ENCODE results near the gene RUFY2. TPM values are rescaled to one million over a fixed set of nuclear protein-coding genes. Genes with fewer than 3 reads are reported as not detected.
A peak's percentile ranks its signal among the peaks of the same experiment; 100 is the strongest.

RUFY2 gene
- total RNA-seq, 1 donor from 2014 or later: 23.1 TPM

DNA sequence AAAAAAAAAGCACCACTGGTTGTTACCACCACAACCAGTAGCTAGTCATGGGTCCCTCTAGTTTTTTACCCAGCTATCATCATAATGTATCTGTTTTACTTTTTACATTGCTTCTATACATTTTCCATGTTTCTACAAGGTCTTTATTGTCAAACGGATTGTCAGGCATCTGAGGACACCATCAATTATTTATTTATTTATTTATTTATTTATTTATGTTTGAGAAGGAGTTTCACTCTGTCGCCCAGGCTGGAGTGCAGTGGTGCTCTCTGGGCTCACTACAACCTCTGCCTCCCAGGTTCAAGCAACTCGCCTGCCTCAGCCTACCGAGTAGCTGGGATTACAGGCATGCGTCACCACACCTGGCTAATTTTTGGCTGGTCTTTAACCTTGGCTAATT is 104.2 kb downstream of the RUFY2 start:
- Histone ChIP-seq H3K4me3 (no peak overlapping the region), H3K4me1 (no peaks in the 10 kb centered on the region), H3K27ac (no peak overlapping the region), H3K9me3 (no peaks in the 10 kb centered on the region), H3K36me3 (no peaks in the 10 kb centered on the region), H3K27me3 (no peaks in the 10 kb centered on the region)
- intact Hi-C loops (cut with DNase I): loop anchor here (10.0 kb wide), 1 partner anchor 88 kb away; no protein-coding TSS in a partner anchor
- TF ChIP-seq, protein P1, sequence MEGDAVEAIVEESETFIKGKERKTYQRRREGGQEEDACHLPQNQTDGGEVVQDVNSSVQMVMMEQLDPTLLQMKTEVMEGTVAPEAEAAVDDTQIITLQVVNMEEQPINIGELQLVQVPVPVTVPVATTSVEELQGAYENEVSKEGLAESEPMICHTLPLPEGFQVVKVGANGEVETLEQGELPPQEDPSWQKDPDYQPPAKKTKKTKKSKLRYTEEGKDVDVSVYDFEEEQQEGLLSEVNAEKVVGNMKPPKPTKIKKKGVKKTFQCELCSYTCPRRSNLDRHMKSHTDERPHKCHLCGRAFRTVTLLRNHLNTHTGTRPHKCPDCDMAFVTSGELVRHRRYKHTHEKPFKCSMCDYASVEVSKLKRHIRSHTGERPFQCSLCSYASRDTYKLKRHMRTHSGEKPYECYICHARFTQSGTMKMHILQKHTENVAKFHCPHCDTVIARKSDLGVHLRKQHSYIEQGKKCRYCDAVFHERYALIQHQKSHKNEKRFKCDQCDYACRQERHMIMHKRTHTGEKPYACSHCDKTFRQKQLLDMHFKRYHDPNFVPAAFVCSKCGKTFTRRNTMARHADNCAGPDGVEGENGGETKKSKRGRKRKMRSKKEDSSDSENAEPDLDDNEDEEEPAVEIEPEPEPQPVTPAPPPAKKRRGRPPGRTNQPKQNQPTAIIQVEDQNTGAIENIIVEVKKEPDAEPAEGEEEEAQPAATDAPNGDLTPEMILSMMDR (IDR thresholded peaks at IDR 0.05): no peak
- DNase-seq (no peak), ATAC-seq (no peak)

- H3K4me1 ChIP-seq: no peaks in the 10 kb centered on the region
- no peaks in the 10 kb centered on the region for H3K36me3 ChIP-seq
- intact Hi-C loops (cut with DNase I): loop anchor here (10.0 kb wide), 1 partner anchor 88 kb away; no protein-coding TSS in a partner anchor
- DNase-seq: no peak
- ATAC-seq: no peak
- H3K4me3 ChIP-seq: no peak overlapping the region
- no peaks in the 10 kb centered on the region for H3K9me3 ChIP-seq
- TF ChIP-seq, protein P1 (IDR thresholded peaks at IDR 0.05): no peak
- no peaks in the 10 kb centered on the region for H3K27me3 ChIP-seq
- no peak overlapping the region for H3K27ac ChIP-seq
Measured at GRCh38 chr10:68302503-68302823, 104.6 kb downstream of the RUFY2 start.

DNA sequence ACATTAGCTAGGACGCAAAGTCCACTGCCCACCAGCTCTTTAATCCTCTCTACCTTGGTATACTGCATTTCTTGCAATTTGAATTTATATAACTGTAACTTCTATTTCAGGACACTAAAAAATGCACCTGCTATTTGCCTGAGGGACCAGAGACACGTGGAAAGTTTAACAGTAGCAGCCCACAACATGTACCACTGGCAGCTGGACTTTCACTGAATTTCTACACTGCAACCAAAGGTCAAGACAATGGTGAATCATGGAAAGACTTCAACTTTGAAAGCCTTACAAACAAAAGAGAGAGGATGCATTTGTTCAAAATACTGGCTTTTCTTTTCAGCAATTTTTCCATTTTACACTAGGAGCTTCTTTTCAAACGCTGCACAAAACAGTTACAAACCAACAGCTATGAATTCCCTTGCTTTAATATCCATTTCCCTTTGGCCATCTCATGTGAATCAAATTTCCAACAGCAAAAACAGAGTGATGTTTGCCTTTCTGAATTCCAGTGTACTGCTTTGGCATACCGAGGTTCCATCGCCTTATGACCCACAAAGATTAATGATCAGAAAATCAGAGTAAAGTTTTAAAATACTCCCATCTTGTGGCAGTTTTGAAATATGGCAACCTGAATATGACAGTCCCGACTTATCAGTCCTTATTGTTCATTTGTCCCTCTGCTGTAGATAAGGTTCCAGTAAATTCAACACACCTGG is 105.1 kb downstream of the RUFY2 start:
- H3K27ac ChIP-seq: no peak overlapping the region
- ATAC-seq (peak; percentile 76), DNase-seq (no peak)

GRCh38 chr10:68301301-68301700 is 105.8 kb downstream of the RUFY2 start:
- Histone ChIP-seq H3K27ac (no peak overlapping the region), H3K4me1 (no peaks in the 10 kb centered on the region), H3K9me3 (no peaks in the 10 kb centered on the region), H3K36me3 (no peaks in the 10 kb centered on the region), H3K27me3 (no peaks in the 10 kb centered on the region), H3K4me3 (no peak overlapping the region)
- DNase-seq (no peak), ATAC-seq (peak; percentile 20)
- TF ChIP-seq, protein P1 (IDR thresholded peaks at IDR 0.05): no peak
- intact Hi-C loops (cut with DNase I): loop anchor here (10.0 kb wide), 1 partner anchor 86 kb away; no protein-coding TSS in a partner anchor

More for the DNA sequence above, 105.1 kb downstream of the RUFY2 start:
- H3K36me3 ChIP-seq: no peaks in the 10 kb centered on the region
- H3K4me1 ChIP-seq: no peaks in the 10 kb centered on the region
- intact Hi-C loops (cut with DNase I): loop anchor here (10.0 kb wide), 1 partner anchor 87 kb away; no protein-coding TSS in a partner anchor
- TF ChIP-seq, protein P1 (IDR thresholded peaks at IDR 0.05): peak; percentile 63
- no peaks in the 10 kb centered on the region for H3K9me3 ChIP-seq
- no peak overlapping the region for H3K4me3 ChIP-seq
- H3K27me3 ChIP-seq: no peaks in the 10 kb centered on the region

DNA sequence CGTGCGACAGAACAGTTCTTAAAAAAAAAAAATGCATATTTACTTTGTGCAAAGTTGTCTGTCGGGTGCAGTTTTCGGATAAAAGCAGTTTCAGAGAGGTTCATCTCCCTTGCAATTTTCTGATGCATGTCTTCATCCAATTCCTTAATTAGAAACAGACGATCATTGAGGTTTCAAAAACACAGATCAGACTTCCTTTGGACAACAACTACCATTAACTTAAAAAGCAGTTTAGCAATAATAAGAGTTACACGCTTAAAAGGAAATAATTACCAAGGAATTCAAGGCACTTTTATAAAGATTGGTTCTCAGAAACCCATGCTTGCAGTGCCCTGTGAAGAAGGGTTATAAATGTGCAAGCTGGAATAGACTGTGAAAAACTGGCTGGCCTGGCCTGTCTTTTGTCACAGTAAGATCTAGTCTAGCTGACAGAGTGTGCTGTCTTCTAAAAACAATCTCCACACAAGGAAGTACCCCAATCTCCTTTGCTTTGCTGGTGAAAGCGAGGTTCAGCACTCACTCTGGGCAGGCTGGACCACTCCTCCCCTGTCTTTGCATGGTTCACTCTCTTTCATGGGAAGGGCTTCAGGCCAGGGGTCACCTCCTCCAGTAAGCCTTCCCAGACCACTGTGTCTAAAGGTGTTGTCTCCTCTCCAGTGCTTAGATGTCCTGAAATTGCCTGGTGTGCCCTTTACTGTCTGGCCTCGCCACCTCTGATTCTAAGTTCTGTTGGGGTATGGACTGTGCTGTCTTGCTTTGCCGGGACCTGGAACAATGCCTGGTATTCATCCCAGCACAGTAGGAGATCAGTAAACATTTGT is 110.0 kb downstream of the RUFY2 start:
- Histone ChIP-seq H3K4me3 (no peak overlapping the region), H3K36me3 (no peaks in the 10 kb centered on the region), H3K27me3 (no peaks in the 10 kb centered on the region), H3K27ac (no peak overlapping the region), H3K4me1 (no peaks in the 10 kb centered on the region), H3K9me3 (no peaks in the 10 kb centered on the region)
- intact Hi-C loops (cut with DNase I): no loop called here
- TF ChIP-seq, protein P1 (IDR thresholded peaks at IDR 0.05): no peak
- no peak for ATAC-seq
- no peak for DNase-seq

Other genes with a start within 250 kb of the RUFY2 start
- gene ATOH7, start 175.2 kb downstream of the RUFY2 start, total RNA-seq: not detected
- gene HNRNPH3, start 75.2 kb downstream of the RUFY2 start, total RNA-seq: 95.3 TPM
- gene PBLD, start 74.3 kb downstream of the RUFY2 start, total RNA-seq: 2.3 TPM
- gene DNA2, start 64.7 kb upstream of the RUFY2 start, total RNA-seq: 5.2 TPM
- 36.2 TPM for gene SLC25A16, start 120.2 kb upstream of the RUFY2 start, total RNA-seq
- 2.1 TPM for gene TET1, start 153.1 kb upstream of the RUFY2 start, total RNA-seq

Data from upper lobe of right lung (tissue), 1 donor.